RPMI8226 (cell line): ENCODE measurements around the gene RSRC1.
"Not testable (repeated sequence)": the region's sequence is repeated elsewhere in the genome, so short reads cannot be mapped to it uniquely, and the experiment has no call there.

ENCODE experiments used
- DNase-seq: peaks from one replicate; pipeline ENCODE4 v3.0.0-alpha.2; 2015

The RSRC1 gene

DNA sequence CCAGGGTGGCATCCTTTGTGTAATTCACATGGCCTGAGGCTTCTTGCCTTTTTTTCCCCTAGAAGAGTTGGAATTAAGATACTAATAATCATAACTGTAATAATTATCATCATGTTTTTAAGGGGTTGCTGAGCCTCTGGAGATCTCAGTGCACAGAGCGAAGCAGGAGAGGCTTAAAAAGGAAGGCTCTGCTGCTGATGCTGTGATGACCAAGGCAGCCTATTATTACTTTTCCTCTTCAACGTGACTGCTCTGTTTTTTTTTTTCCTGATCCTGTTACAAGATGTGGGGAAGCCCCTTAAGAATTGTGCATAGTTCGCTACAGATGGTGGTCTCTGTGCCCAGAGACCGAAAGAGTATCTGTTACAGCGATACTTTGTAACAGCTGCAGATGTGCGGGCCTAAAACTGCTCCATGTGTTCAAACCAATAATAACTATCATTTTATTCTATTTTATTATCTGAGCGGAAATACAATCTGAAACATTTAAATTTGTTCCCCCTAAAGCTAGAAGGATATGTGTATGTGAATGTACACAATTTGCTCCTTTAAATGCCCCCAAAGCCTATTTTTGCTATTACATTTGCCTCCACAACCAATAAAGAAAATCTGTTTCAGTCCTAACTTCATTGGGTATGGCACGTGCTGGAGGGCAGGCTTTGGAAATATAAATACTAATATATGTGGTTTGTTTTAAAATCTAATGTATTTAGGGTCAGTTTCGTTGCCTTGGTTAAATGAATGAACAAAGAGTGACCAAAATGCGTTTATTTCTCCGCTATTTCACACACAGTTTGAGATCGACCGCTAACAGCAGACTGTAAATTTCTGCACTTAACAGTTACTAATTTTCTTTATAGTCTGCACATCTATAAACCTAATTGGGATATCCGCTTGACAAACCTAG is 8.3 kb upstream of the RSRC1 start:
- DNase-seq: no peak

DNA sequence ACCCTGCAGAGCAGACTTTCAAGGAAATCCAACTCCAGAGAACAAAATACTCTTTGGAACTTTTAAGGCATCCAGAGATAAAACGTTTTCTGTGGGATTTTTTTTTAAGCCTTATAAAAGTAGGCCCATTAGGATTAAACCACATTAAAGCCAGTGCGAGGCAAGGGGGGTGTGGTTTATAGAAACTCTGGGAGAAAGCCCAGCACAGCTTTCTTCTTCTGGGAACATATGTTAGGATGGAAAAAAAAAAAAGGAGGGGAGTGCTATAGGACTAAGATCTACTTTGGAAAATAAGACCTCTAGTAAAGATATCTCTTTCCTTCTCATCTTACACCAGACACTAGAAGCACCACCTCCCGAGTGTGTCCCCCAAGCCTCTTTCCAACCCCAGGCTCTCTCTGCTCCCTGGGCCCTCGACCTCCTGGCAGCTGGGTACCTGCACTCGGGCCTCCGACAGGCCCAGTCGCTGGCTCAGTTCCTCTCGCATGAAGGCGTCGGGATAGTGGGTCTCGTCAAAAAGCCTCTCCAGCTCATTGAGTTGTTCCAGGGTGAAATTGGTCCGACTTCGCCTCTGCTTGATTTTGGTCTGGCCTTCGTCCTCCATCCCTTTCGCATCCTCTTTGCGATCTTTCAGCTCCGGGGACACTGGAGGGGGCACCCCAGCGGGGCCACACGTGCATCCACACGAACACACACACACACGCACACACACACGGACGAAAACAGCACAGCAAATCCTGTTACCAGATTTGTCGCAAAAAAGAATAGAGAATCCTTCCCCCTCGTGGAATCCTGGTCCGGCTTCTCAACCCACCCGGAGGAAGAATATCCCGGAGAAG is 7.4 kb upstream of the RSRC1 start:
- DNase-seq: no peak

DNA sequence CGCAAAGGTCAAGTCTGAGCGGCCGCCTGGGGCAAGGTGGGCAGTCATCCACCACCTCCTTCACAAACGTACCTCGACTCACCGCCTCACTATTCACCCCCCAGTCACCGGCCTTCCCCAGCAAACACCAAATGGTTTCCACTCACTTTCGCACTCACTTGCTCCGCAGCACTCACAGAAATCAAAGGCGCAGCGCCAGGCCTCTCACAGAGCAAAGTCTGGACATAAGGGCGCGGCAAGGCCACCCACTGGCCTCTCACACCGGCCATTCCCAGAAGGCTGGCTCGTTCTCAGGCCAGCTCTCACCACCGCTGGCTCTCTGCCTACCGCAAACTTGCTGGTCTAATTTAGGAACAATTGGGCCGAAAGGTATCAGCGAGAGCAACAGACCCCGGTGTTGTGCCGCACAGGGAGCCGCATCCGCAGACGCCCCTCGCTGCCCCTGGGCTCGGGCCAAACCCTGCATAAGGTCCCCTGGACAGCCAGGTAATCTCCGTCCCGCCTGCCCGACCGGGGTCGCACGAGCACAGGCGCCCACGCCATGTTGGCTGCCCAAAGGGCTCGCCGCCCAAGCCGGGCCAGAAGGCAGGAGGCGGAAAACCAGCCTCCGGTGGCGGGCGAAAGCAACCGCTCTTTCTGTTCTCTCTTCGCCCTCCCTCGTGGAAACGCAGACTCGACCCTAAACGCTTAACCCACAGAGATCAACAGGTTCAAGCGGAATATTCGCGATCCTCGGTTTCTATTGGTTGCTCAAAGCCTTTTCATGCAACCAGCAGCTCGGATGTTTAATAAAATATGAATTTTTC is 6.6 kb upstream of the RSRC1 start:
- DNase-seq: no peak

DNA sequence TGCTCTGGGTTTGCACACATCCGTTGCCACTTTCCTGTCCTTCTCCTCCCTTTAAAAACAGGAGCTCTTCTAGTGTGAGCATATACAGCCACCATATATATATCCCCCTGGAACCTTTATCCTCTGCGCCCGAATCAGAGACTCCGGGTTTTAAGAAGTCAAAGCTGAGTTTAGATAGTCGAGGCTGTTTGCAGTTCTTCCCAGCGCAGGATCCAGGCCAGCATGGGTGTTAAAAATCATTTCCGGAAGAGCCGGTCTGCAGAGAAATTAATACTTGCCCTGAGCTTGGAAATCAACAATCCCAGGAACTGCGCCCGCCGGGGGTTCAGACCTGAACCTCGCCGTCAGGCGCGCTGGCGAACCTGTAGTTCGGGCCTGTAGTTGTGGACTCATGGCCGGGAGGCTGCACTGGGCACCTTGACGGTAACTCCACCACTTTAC is 6.0 kb upstream of the RSRC1 start:
- no peak for DNase-seq

DNA sequence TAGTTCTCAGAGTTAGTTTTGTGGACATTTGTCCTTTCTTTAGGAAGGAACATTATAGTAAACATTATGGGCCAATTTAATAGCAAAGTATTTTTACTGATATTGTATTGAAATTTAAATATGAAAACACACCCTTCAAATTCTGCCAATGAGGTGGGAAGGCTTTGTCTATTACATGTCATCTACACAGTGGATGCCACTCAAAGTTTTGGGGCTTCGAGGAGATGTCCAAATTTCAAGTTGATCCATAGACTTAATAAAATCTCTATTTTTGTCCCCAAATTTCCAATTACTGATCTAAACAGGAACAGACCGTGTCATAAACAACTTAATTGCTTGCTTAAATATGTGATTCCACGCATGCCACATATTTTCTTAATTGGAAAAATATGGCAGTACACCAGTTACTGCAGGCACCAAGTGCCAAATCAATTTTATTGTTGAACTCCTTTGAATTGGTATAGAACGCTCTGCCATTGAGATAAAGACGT is 5.4 kb upstream of the RSRC1 start:
- DNase-seq: no peak

DNA sequence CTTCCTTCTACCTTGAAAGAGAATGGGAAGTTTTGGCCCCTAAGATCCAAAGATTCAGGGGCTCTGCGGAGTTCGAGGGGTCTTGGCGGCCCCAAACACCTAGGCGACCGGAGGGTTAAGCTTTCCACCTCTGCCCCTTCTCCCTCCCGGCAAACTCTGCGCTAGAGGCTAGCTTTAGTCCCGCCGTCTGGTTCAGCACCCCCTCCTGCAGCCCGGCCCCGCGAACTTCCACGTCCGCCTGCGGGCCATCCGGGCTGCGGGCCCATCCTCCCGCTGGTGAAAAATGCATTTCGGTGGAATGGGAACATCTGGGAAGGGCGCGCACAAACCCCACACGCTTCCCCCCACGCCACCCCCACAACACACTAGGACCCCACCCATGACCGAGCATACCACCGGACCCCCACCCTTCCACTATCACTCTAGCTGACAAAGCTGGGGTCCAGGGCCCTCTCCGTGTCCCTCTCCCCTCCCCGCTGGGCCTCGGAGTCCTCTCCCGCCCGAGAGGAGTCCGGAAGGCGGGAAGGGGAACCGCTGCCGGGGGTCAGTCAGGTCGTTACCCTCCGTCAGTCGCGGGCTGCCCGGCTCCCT is 4.7 kb upstream of the RSRC1 start:
- DNase-seq: no peak

DNA sequence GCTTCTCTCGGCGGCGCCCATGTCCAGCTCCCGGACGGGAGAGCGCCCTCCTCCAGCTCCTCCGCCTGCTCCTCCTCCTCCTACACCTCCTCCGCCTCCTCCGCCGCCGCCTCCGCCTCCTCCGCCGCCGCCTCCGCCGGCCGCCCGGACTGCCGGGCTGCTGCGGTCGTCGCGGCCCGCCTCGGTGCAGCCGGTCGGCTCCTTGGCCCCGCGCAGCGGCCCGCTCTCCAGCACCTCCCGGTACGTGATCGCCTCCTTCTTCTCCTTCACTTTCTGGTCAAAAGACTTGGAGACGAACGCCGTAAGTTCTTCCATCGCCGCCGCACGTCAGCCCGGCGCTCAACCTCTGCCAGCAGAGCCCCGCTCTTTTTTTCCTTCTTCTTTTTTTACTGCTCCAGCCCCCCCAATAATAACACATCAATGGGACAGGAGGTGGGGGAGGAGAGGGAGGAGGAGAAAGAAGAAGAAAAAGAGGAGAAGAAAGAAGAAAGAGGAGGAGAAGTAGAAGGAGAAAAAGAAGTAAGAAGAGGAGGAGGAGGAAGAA is 4.1 kb upstream of the RSRC1 start:
- peak; percentile 51 for DNase-seq

DNA sequence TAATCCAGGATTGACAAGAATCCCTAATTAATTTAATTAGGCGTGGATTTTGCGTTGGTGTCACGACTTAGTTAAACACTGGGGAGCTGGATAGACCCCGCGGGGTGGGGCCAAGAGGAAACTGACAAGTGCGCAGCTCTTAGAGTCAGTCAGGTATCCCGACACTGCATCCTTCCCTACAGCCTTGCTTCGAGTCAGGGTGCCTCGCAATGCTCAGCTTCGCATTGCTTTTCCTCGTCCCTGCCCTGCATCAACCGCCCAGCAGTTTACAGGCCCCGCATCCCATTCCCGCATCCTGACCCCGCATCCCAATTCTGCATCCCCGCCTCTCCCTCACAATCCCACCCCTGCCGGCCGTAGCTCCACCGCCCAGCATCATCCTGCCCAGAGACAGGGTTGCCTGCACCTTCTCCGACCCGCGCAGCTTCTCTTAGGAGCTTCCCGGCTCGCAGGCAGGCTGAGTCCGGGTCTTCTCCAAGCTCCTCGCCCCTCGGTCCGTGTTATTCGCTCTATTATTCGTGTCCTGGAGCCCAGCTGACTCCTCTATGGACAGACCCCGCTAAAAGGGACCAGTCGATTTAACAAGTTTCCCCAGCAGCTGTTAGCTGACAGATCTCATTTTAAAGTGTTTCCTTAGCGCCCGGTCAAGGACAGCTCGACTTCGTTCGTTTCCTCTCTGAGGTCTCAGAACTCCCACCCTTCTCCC is 3.0 kb upstream of the RSRC1 start:
- DNase-seq: peak; percentile 22

DNA sequence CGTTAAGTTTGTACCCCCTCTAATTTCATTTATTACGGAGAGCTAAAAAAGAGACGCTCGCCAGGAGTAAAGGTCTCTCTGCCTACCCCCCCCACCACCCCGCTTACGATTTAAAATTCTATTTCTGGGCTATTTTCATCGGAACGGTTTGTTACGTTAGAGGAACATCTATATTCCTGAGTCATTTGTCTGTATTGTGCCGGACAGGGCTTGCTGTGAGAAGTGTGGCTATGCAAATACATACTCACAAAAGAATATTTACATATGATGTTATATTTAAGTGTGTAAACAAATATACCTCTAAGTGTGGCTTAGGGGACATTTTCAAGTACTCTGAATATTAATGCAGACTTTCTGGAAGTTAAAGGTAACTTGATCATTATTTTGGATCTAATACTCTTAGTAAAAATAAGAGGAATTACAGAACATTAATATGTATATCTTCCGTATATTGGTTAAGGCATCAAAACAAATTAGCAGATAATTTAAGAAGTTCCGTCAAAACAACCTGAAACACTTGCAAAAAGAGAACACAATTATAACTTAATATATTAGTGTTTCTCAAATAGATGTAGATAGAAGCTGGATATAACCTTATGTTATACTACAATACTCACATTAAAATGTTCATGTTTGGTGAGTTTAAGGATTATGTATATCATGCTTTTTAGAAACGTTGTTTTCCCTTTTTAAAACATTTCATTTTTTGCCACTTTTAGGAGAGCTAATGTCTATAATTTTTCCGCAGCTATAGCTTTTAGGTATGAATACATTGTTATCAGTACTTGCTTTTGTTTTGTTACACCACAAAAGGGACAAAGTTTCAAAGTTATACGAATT is 2.1 kb upstream of the RSRC1 start:
- no peak for DNase-seq

DNA sequence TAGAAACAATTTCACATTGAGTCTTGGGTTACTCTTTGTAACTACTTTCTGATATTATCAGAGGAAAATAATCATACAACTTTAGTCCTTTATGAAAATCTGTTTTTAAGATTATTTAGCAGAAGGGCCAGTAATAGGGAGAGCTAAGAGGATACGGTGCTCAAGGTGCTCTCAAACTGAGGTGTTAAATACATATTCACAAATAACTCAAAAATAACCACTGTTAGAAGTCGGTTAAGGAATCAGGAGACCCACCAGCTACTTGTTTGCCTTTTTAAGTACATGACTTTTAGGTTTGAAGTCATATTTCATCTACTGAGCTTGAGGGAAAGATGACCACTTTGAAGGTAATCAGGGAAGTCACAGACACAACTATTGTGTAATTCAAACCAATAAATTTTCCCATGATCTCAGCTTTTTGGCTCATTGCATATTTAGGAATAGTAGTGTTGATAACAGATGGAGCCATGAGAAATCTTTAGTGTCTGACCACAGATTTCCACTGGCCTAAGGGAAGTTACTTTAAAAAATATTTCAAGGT is 1.4 kb upstream of the RSRC1 start:
- no peak for DNase-seq

DNA sequence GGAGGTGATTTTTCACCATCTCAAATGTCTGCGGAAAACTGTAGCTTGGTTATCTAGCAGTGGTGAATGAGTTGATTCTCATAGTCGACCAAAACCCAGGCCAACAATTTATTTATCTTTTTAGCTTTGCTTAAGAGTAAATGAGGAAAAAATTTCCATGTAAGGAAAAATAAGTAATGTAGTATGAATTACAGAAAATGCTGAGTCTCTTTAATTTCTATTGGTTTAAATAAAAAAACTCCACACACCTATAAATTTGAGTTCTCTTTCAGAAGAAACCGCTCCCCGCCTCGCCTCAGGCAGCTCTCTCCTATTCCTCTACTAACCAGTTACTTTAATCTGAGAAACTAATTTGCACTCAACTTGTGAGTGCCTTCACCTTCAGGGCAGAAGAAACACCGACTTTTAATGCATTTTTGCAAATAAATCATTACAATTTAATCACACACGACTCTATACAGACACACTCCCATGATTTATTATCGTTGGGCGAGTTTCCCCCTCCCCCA is 540 bp upstream of the RSRC1 start:
- DNase-seq: no peak

DNA sequence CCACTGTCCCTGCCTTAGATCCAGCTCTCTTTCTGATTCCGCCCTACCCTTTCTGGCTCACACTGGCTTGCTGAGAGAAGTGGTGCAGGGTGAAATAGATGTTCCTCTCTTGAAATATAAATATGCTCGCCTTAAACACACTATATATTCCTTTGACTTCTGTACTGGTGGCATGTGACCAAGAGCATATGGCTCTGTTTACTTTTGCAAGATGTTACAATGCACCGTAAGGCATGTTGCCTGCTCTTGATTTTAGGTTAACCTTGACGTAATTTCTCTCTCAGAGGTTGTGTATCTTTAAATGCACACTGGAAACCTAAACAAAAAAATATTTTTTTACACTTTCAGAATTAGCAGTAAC is 749 bp downstream of the RSRC1 start:
- no peak for DNase-seq

DNA sequence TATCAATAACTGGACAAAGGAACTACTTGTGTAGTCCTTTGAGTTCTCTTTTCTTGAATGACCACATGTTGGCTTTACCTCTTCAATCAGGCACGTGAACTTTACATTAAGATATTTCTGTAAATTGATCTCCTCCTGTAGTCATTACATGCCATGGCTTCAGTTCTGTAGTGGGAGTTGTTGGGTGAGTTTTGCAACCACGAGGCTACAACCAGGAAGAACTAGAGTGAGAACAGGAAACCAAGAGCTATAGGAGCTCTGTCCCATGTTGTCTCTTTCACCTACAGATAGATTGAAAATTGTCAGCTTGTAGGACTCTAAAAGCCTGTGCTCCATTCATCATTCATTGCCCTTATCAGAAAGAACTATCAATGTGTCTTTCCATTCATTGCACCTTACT is 2.0 kb downstream of the RSRC1 start:
- DNase-seq: no peak

DNA sequence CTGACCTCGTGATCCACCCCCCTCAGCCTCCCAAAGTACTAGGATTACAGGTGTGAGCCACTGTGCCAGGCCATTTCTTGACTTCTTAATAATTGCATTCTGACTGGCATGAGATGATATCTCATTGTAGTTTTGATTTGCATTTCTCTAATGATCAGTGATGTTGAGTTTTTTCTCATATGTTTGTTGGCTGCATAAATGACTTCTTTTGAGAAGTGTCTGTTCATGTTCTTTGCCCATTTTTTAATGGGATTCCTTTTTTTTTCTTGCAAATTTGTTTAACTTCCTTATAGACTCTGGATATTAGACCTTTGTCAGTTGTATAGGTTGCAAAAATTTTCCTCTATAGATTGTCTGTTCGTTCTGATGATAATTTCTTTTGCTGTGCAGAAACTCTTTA is 3.7 kb downstream of the RSRC1 start:
- DNase-seq: not testable (repeated sequence)

DNA sequence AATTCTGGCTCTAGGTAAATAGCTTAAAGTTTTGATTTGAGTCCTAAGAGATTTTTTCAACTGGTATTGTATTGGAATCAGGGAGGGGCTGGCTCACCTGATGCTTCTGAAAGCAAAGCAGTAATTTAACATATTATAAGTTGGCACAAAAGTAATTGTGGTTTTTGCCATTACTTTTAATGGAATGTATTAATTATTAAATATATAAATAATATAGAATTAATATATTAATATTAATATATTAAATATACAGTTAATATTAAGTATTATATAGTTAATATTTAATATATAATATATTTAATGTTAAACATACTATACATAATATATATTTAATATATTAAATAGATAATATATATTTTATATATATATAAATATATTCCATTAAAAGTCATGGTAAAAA is 10.4 kb downstream of the RSRC1 start:
- DNase-seq: no peak

DNA sequence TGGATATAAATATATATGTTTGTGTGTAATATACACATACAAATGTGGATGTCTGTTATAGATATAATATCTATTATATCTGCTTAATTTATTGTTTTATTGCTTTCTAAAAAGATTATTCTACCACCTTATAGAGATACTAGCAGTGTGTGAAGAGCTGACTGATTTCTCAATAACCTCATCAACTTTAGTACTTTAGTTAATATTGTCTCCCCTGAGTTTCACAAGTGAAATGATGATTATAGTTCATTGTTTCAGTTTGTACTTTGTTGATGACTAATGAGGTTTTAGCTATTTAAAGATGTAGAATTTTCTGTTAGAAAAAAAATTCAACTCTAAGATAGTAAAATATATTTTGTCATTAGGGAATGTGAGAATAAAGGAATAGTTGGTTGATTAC is 11.4 kb downstream of the RSRC1 start:
- DNase-seq: no peak

DNA sequence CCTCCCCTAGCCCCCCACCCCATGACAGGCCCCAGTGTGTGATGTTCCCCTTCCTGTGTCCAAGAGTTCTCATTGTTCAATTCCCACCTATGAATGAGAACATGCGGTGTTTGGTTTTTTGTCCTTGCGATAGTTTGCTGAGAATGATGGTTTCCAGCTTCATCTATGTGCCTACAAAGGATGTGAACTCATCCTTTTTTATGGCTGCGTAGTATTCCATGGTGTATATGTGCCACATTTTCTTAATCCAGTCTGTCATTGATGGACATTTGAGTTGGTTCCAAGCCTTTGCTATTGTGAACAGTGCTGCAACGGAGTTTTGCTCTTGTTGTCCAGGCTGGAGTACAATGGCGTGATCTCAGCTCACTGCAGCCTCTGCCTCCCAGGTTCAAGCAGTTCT is 12.8 kb downstream of the RSRC1 start:
- not testable (repeated sequence) for DNase-seq

DNA sequence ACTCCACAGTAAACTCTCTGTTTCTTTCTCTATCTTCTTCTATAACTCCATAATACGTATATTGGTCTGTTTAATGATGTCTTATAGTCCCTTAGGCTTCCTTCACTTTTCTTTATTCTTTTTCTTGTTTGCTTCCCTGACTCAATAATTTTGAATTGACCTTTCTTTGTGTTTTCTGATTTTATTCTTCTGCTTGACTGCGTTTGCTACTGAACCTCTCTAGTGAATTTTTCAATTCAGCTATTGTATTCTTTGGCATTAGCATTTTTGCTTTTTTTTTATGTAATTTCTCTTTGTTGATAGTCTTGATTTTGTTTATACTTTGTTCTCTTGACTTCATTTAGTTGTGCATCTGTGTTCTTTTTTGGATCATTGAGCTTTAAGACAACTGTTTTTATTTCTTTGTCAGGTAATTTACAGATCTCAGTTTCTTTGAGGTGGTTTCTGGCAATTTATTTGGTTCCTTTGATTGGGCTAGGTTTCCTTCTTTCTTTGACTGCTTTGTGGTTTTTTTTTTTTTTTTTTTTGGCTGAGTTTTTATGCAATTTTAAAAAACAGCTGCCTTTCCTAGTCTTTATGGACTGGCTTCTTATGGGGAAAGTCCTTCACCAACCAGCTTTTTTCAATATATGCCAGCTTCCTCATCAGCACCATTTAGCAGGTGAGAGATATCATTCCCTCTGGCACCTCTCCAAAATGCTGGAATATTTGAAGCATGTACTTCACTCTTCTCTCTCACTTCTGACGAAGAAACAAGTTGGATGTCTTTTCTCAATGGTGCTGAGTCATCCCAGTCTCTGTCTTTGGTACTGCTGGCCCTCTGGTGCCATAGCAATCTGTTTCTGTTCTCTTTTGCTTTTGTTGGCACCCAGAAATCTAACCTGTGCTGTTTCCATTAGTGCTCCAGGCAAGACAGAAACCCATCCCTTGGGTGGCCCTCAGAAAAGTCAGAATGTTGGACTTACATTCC is 17.6 kb downstream of the RSRC1 start:
- peak; percentile 39 for DNase-seq

DNA sequence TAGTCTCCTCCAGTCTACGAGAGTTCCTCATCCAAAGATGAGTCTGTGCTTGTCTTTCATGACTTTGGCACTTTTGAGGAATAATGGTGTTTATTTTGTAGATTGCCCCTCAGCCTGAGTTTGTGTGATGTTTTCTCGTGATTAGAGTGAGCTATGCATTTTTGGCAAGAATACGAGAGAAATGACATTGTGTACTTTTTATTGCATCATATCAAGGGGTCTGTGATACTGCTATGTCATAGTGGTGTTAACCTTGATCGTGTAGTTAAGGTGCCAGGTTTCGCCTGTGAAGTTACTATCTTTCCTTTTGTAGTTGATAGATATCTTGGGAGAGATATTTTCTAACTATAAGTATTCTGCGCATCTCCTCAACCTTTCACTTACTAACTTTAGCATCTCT is 18.9 kb downstream of the RSRC1 start:
- no peak for DNase-seq
